Sigmoid colon (tissue), 4 donors: ENCODE measurements around the gene CREB3.

Experiments
- POLR2AphosphoS5 ChIP-seq, 4 donors: sonication (generic); formaldehyde crosslinking; IDR thresholded peaks; one replicate each; pipeline ENCODE4 v1.6.1; 2017; ENCODE audit warnings: antibody characterized with exemption in 4 of 4
- TF ChIP-seq, protein P1 (sequence below), 4 experiments: fragments of 450-650 bp in 3 of 4; fragments of 200-600 bp in 1 of 4; IDR thresholded peaks; one replicate each; pipeline ENCODE4 v1.5.1; 2016 to 2019; ENCODE audit warnings: antibody characterized with exemption in 4 of 4, mild to moderate bottlenecking in 3 of 4, moderate library complexity in 2 of 4

DNA sequence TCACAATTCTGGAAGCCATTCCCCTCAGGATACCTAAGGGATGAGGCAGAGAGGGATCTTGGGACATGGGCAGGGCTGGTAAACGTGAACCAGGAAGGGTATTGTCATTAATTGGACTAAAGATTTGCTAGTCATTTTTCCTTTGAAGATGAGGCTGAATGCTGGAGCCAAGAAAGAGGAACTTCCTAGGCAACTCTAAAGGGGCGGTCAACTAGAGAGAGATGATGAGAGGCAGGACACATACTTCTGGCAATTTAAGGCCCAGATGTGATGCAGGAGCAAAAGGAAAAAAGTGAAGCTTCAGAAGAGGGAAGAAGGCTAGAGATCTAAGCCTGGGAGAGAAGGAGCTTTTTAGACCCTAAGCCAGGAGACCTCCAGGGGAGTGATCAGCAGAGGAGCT, 11.0 kb downstream of the CREB3 start:
- TF ChIP-seq POLR2AphosphoS5 (IDR thresholded peaks at IDR 0.05), result no peak
- TF ChIP-seq, protein P1, sequence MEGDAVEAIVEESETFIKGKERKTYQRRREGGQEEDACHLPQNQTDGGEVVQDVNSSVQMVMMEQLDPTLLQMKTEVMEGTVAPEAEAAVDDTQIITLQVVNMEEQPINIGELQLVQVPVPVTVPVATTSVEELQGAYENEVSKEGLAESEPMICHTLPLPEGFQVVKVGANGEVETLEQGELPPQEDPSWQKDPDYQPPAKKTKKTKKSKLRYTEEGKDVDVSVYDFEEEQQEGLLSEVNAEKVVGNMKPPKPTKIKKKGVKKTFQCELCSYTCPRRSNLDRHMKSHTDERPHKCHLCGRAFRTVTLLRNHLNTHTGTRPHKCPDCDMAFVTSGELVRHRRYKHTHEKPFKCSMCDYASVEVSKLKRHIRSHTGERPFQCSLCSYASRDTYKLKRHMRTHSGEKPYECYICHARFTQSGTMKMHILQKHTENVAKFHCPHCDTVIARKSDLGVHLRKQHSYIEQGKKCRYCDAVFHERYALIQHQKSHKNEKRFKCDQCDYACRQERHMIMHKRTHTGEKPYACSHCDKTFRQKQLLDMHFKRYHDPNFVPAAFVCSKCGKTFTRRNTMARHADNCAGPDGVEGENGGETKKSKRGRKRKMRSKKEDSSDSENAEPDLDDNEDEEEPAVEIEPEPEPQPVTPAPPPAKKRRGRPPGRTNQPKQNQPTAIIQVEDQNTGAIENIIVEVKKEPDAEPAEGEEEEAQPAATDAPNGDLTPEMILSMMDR (IDR thresholded peaks at IDR 0.05), result no peak
